ENCODE data around the gene SEMA7A.

SEMA7A gene

DNA sequence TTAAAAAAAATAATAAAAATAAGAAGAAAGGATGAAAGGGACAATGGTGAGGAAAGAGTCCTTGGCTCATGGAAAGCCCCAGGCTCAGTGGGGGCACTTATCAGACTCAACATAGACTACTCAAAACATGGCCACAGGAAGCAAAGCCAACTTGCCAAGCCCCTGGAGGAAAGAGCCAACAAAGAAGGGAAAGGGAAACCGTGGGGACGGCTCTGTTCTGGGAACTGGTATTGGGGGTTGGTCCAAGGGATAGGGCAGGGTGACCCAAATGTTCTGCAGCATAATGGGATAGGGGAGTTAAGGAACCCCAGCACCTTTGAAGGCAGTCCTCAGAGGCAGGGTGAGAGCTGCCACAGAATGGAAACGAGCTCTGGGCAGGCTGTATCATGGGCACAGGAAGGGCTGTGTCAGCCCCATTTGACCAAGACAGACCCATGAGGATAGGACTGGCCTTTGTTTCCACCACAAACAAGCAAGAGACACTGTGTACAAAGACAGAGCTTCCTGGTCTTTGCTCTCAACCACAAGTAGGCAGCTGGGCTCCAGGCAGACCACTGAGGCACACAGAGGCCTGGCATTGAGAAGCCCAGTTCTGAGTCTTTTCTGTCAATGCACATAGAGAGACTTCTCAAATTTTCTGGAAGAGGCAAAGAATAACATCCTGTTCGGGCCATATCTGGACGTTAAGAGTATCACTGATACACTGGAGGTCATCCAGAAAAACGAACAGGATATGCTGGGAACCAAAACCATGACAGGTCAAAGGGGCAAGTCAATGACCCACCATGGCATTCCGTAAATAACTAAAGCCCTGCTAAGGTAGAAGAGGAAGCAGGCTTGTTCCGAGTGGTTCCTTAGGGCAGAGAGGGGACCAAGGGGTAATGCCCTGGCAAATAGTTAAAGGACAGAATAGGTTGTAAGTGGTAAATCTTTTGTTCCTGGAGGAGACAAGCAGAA lies 10.6 kb upstream of the SEMA7A start:
- Histone ChIP-seq H3K4me1 (ENCODE audit: control extremely low read depth in 1 of 4, control insufficient read depth in 4 of 4, insufficient read depth in 4 of 4, low read length in 3 of 4) (peaks cover 0 to 14% (median 0%) of the 10 kb centered on the region in 4 experiments), H3K4me3 (ENCODE audit: control insufficient read depth in 1 of 7, extremely low read depth in 1 of 7, insufficient read depth in 4 of 7, low read depth in 2 of 7, low read length in 6 of 7) (no peak overlapping the region), H3K27me3 (replicated peaks in 2 of 5; ENCODE audit: control insufficient read depth in 4 of 5, insufficient read depth in 5 of 5, low read length in 4 of 5) (no peaks in the 10 kb centered on the region), H3K9me3 (ENCODE audit: control extremely low read depth in 1 of 5, control insufficient read depth in 4 of 5, insufficient read depth in 2 of 5, low read depth in 1 of 5, low read length in 4 of 5) (no peaks in the 10 kb centered on the region), H3K27ac (ENCODE audit: insufficient read depth in 1 of 2, low read depth in 1 of 2, low read length in 2 of 2, poor library complexity in 1 of 2, severe bottlenecking in 2 of 2) (no peak overlapping the region), H3K36me3 (ENCODE audit: control insufficient read depth in 4 of 4, insufficient read depth in 4 of 4, low read length in 3 of 4) (peaks cover 9 to 53% (median 34%) of the 10 kb centered on the region in 4 experiments)
- ChIA-PET POLR2A (no interaction called here), CTCF (interaction anchor here (1.1 to 26.2 kb wide), 2 partner anchors 8 to 68 kb away, joined by 4 to 671 read pairs; partner anchors contain the start of gene CYP11A1)
- no peak for DNase-seq
- 78% methylated on average over 6 of the region's 8 CpGs for WGBS (ENCODE audit: insufficient coverage)

DNA sequence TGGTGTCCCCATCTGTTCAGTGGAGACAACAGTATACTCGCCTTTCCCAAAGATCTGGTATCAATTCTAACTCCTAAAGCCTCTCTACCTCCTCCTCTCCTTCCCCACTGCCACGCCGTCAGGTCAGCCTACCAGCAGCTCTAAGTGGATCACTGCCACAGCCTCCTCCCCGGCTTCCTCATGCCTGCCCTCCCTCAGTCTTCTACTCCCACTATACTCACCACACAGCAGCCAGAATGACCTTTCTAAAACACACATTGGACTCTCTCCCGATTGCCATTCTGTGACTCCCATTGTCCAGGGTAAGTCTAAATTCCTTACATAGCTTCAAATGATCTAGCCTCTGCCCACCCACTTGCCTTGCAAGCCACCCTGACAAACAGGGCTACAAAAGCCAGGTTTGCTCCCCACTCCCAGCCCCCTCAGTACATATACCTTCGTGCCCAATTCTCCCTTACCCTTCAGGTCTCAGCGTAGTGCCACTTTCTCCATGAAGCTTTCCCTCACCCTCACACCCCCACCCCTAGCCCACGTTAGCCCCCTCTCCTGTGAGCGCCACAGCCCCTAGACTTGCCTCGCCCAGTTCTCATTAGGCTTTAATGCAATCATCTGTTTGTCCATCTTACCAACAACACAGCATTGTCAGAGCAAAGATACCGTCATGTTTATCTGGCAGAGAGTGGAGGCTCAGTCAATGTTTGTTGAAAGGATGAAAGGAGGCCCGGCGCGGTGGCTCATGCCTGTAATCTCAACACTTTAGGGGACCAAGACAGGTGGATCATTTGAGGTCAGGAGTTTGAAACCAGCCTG lies 9.5 kb upstream of the SEMA7A start:
- DNase-seq: no peak
- POLR2A ChIA-PET: no interaction called here
- Histone ChIP-seq H3K4me3 (ENCODE audit: control insufficient read depth in 1 of 7, extremely low read depth in 1 of 7, insufficient read depth in 4 of 7, low read depth in 2 of 7, low read length in 6 of 7) (no peak overlapping the region), H3K27me3 (replicated peaks in 2 of 5; ENCODE audit: control insufficient read depth in 4 of 5, insufficient read depth in 5 of 5, low read length in 4 of 5) (no peaks in the 10 kb centered on the region), H3K4me1 (ENCODE audit: control extremely low read depth in 1 of 4, control insufficient read depth in 4 of 4, insufficient read depth in 4 of 4, low read length in 3 of 4) (peaks cover 0 to 17% (median under 1%) of the 10 kb centered on the region in 4 experiments), H3K36me3 (ENCODE audit: control insufficient read depth in 4 of 4, insufficient read depth in 4 of 4, low read length in 3 of 4) (peaks cover 5 to 43% (median 25%) of the 10 kb centered on the region in 4 experiments), H3K9me3 (ENCODE audit: control extremely low read depth in 1 of 5, control insufficient read depth in 4 of 5, insufficient read depth in 2 of 5, low read depth in 1 of 5, low read length in 4 of 5) (no peaks in the 10 kb centered on the region), H3K27ac (ENCODE audit: insufficient read depth in 1 of 2, low read depth in 1 of 2, low read length in 2 of 2, poor library complexity in 1 of 2, severe bottlenecking in 2 of 2) (no peak overlapping the region)
- WGBS (ENCODE audit: insufficient coverage): 94% methylated on average over 11 of the region's 14 CpGs
- CTCF ChIA-PET: interaction anchor here (1.0 to 26.2 kb wide), 8 partner anchors 9 to 67 kb away, joined by 3 to 671 read pairs (median 4); partner anchors contain the start of genes CYP11A1 and UBL7

DNA sequence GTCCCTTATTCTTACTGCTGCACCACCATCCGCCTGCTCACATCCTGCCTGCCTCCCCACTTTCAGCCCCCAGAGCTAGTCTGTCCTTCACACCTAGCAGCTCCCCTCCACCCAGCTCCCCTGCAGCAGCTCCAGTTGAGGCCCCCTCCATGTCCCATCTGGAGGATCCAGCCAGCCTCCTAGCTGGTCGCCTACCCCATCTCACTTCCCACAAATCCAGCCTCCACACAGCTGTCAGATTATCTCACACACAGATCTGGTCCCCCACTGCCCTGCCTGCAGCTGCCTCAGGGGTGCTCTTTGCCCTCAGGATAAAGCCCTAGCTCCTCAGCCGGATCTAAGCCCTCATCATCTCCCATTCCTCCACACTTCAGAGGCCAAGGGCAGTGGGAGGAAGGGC lies 8.8 kb upstream of the SEMA7A start:
- WGBS (ENCODE audit: insufficient coverage): 81% methylated on average over 2 of the region's 3 CpGs
- no peak for DNase-seq
- POLR2A ChIA-PET: no interaction called here

DNA sequence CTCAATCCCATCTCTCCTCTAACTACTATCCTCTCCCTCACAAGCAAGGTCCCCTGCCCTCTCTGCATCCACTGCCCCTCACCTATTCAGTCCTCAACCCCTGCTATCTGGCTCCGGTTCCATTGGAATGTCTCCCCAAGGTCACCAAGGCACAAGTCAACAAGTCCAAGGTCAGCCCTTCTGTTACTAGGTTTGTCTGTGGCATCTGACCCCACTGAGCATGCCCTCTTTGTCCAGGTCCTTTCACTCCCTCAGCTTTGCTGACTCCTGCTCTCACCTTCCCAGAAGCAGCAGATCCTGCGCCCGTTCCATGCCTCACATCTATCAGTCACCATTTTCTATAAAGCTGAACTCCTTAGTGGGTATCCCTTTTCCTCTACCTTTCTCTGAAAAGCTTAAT lies 8.3 kb upstream of the SEMA7A start:
- DNase-seq: no peak
- Histone ChIP-seq H3K27me3 (replicated peaks in 2 of 5; ENCODE audit: control insufficient read depth in 4 of 5, insufficient read depth in 5 of 5, low read length in 4 of 5) (no peaks in the 10 kb centered on the region), H3K9me3 (ENCODE audit: control extremely low read depth in 1 of 5, control insufficient read depth in 4 of 5, insufficient read depth in 2 of 5, low read depth in 1 of 5, low read length in 4 of 5) (no peaks in the 10 kb centered on the region), H3K4me3 (ENCODE audit: control insufficient read depth in 1 of 7, extremely low read depth in 1 of 7, insufficient read depth in 4 of 7, low read depth in 2 of 7, low read length in 6 of 7) (no peak overlapping the region), H3K27ac (ENCODE audit: insufficient read depth in 1 of 2, low read depth in 1 of 2, low read length in 2 of 2, poor library complexity in 1 of 2, severe bottlenecking in 2 of 2) (no peak overlapping the region), H3K4me1 (ENCODE audit: control extremely low read depth in 1 of 4, control insufficient read depth in 4 of 4, insufficient read depth in 4 of 4, low read length in 3 of 4) (peaks cover 0 to 17% (median under 1%) of the 10 kb centered on the region in 4 experiments), H3K36me3 (ENCODE audit: control insufficient read depth in 4 of 4, insufficient read depth in 4 of 4, low read length in 3 of 4) (peaks cover 0 to 30% (median 17%) of the 10 kb centered on the region in 4 experiments)
- 93% methylated on average over 3 of the region's 3 CpGs for WGBS (ENCODE audit: insufficient coverage)
- ChIA-PET POLR2A (interaction anchor here (0.8 kb wide), 1 partner anchor 53 kb away, joined by 3 read pairs; no protein-coding TSS in a partner anchor), CTCF (interaction anchor here (1.0 to 26.2 kb wide), 11 partner anchors 10 to 98 kb away, joined by 3 to 671 read pairs (median 4); partner anchors contain the start of genes ARID3B, CYP11A1 and UBL7)

More for the DNA sequence above, 8.8 kb upstream of the SEMA7A start:
- no peaks in the 10 kb centered on the region for H3K9me3 ChIP-seq (ENCODE audit: control extremely low read depth in 1 of 5, control insufficient read depth in 4 of 5, insufficient read depth in 2 of 5, low read depth in 1 of 5, low read length in 4 of 5)
- peaks cover 0 to 36% (median 19%) of the 10 kb centered on the region in 4 experiments for H3K36me3 ChIP-seq (ENCODE audit: control insufficient read depth in 4 of 4, insufficient read depth in 4 of 4, low read length in 3 of 4)
- no peak overlapping the region for H3K27ac ChIP-seq (ENCODE audit: insufficient read depth in 1 of 2, low read depth in 1 of 2, low read length in 2 of 2, poor library complexity in 1 of 2, severe bottlenecking in 2 of 2)
- CTCF ChIA-PET: interaction anchor here (1.0 to 26.2 kb wide), 10 partner anchors 8 to 66 kb away, joined by 3 to 671 read pairs (median 4); partner anchors contain the start of genes CYP11A1 and UBL7
- no peaks in the 10 kb centered on the region for H3K27me3 ChIP-seq (replicated peaks in 2 of 5; ENCODE audit: control insufficient read depth in 4 of 5, insufficient read depth in 5 of 5, low read length in 4 of 5)
- no peak overlapping the region for H3K4me3 ChIP-seq (ENCODE audit: control insufficient read depth in 1 of 7, extremely low read depth in 1 of 7, insufficient read depth in 4 of 7, low read depth in 2 of 7, low read length in 6 of 7)
- H3K4me1 ChIP-seq (ENCODE audit: control extremely low read depth in 1 of 4, control insufficient read depth in 4 of 4, insufficient read depth in 4 of 4, low read length in 3 of 4): peaks cover 0 to 17% (median under 1%) of the 10 kb centered on the region in 4 experiments

DNA sequence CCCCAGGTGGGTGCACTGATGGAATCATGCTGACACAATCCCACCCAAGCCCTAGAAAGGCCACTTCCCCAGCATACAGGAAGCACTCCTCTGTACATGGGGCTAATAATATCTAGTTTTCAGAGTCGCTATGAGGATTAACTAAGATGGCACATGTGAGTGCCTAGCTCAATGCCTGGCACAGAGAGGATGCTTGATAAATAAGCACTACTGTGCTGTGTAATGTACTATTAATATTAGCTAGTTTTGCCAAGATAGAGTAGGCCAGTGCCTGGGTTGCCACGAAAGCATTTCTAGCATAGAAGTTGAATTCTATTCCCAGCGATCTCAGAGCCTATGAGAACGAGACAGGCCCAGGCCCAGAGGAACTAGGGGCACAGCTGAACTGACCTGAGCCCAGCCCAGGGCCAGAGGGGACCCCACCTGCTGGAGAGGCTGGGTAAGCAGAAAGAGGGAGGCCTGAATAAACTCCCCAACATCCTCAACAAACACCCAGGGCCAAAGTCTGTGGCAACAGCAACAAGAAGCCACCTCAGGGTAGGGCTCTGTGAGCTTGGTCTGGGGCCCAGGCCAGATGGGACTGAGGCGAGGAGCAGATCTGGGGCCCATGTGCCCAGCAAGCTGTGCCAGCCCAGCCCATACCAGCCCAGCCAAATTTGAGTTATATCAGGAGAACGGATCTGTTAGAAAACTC lies 7.6 kb upstream of the SEMA7A start:
- Histone ChIP-seq H3K27ac (ENCODE audit: insufficient read depth in 1 of 2, low read depth in 1 of 2, low read length in 2 of 2, poor library complexity in 1 of 2, severe bottlenecking in 2 of 2) (no peak overlapping the region), H3K4me3 (ENCODE audit: control insufficient read depth in 1 of 7, extremely low read depth in 1 of 7, insufficient read depth in 4 of 7, low read depth in 2 of 7, low read length in 6 of 7) (no peak overlapping the region), H3K4me1 (ENCODE audit: control extremely low read depth in 1 of 4, control insufficient read depth in 4 of 4, insufficient read depth in 4 of 4, low read length in 3 of 4) (peaks cover 0 to 19% (median 2%) of the 10 kb centered on the region in 4 experiments), H3K27me3 (replicated peaks in 2 of 5; ENCODE audit: control insufficient read depth in 4 of 5, insufficient read depth in 5 of 5, low read length in 4 of 5) (no peaks in the 10 kb centered on the region), H3K9me3 (ENCODE audit: control extremely low read depth in 1 of 5, control insufficient read depth in 4 of 5, insufficient read depth in 2 of 5, low read depth in 1 of 5, low read length in 4 of 5) (no peaks in the 10 kb centered on the region), H3K36me3 (ENCODE audit: control insufficient read depth in 4 of 4, insufficient read depth in 4 of 4, low read length in 3 of 4) (peaks cover 0 to 24% (median 15%) of the 10 kb centered on the region in 4 experiments)
- POLR2A ChIA-PET: interaction anchor here (0.8 kb wide), 1 partner anchor 52 kb away, joined by 3 read pairs; no protein-coding TSS in a partner anchor
- no peak for DNase-seq
- CTCF ChIA-PET: interaction anchor here (0.9 to 26.2 kb wide), 13 partner anchors 9 to 99 kb away, joined by 3 to 671 read pairs (median 4); partner anchors contain the start of genes ARID3B, CYP11A1 and UBL7
- 97% methylated on average over 4 of the region's 6 CpGs for WGBS (ENCODE audit: insufficient coverage)

DNA sequence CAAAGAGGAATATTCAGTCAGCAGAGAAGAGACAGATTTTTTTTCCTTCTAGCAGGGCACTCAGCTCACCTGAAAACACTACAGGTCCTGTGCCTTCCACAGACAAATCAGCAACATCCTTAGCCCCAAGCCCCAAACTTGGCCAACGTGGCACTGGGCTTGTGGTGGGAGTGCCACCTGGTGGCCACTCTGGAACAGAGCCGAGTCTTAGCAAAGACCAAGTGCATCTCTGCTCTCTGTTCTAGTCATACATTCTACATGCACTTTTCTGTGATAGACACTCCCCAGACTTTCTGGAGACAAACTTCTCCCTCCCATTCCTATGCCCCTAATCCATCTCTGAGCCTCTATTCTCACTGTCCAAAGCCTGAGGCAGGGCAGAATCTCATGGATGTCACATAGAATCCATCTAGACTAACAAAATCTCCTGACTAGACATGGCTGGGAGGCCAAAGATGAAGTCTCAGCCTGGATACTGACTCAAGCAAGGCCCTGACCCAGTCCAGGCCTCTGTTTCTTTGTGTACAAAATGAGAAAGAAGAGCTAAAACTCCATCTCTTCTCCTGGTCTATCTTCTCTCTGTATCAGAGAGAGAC lies 5.1 kb upstream of the SEMA7A start:
- ChIA-PET CTCF (interaction anchor here (0.6 to 26.2 kb wide), 18 partner anchors 9 to 193 kb away, joined by 3 to 671 read pairs (median 4); partner anchors contain the start of genes CYP11A1 and UBL7), POLR2A (interaction anchor here (1.0 to 1.2 kb wide), 2 partner anchors 54 to 63 kb away, joined by 3 to 5 read pairs; no protein-coding TSS in a partner anchor)
- H3K27ac ChIP-seq (ENCODE audit: insufficient read depth in 1 of 2, low read depth in 1 of 2, low read length in 2 of 2, poor library complexity in 1 of 2, severe bottlenecking in 2 of 2): no peak overlapping the region
- peaks cover 0 to 38% (median 24%) of the 10 kb centered on the region in 4 experiments for H3K4me1 ChIP-seq (ENCODE audit: control extremely low read depth in 1 of 4, control insufficient read depth in 4 of 4, insufficient read depth in 4 of 4, low read length in 3 of 4)
- H3K4me3 ChIP-seq (ENCODE audit: control insufficient read depth in 1 of 7, extremely low read depth in 1 of 7, insufficient read depth in 4 of 7, low read depth in 2 of 7, low read length in 6 of 7): no peak overlapping the region
- H3K36me3 ChIP-seq (ENCODE audit: control insufficient read depth in 4 of 4, insufficient read depth in 4 of 4, low read length in 3 of 4): no peaks in the 10 kb centered on the region
- H3K27me3 ChIP-seq (replicated peaks in 2 of 5; ENCODE audit: control insufficient read depth in 4 of 5, insufficient read depth in 5 of 5, low read length in 4 of 5): no peaks in the 10 kb centered on the region
- H3K9me3 ChIP-seq (ENCODE audit: control extremely low read depth in 1 of 5, control insufficient read depth in 4 of 5, insufficient read depth in 2 of 5, low read depth in 1 of 5, low read length in 4 of 5): no peaks in the 10 kb centered on the region
- WGBS (ENCODE audit: insufficient coverage): 0% methylated on average over 2 of the region's 2 CpGs
- peak; percentile 80 to 89 (median 84) for DNase-seq
